Measurements from ENCODE around the gene NPHS2.

- TF ChIP-seq EZH2phosphoT487 (IDR thresholded peaks at IDR 0.05; ENCODE audit: low read length): no peak
- TF ChIP-seq CTCF (IDR thresholded peaks at IDR 0.05; ENCODE audit: low read length): no peak
These were observed 26.4 kb downstream of the NPHS2 start for GRCh38 chr1:179549368-179549700.
